NCI-H1436 treated with DMSO at 0.1 percent for 48 hours (cell line): ENCODE results near the gene SLC48A1.

Experiments
- DNase-seq: peaks from one replicate; lab custom pipeline; 2025; lab: John Stamatoyannopoulos, UW

Gene SLC48A1

GRCh38 chr12:47744005-47744651 is 28.9 kb upstream of the SLC48A1 start:
- peak; percentile 17 for DNase-seq

GRCh38 chr12:47744778-47745436 is 28.1 kb upstream of the SLC48A1 start:
- no peak for DNase-seq

- no peak for DNase-seq
Observed at GRCh38 chr12:47745485-47746041, 27.5 kb upstream of the SLC48A1 start.

- no peak for DNase-seq
Observed at GRCh38 chr12:47746073-47746472, 27.0 kb upstream of the SLC48A1 start.

GRCh38 chr12:47746523-47746922 is 26.5 kb upstream of the SLC48A1 start:
- no peak for DNase-seq

- no peak for DNase-seq
Observed at GRCh38 chr12:47747126-47747525, 25.9 kb upstream of the SLC48A1 start.

- DNase-seq: no peak
Observed at GRCh38 chr12:47747596-47748506, 25.2 kb upstream of the SLC48A1 start.

- DNase-seq: no peak
Observed at GRCh38 chr12:47748507-47748828, 24.6 kb upstream of the SLC48A1 start.

GRCh38 chr12:47748899-47749298 is 24.1 kb upstream of the SLC48A1 start:
- DNase-seq: no peak

- DNase-seq: no peak
Observed at GRCh38 chr12:47750229-47750798, 22.7 kb upstream of the SLC48A1 start.

GRCh38 chr12:47750916-47751470 is 22.0 kb upstream of the SLC48A1 start:
- DNase-seq: no peak

- no peak for DNase-seq
Observed at GRCh38 chr12:47751561-47751960, 21.5 kb upstream of the SLC48A1 start.

- DNase-seq: no peak
Observed at GRCh38 chr12:47752121-47752520, 20.9 kb upstream of the SLC48A1 start.

- DNase-seq: no peak
Observed at GRCh38 chr12:47752552-47752951, 20.5 kb upstream of the SLC48A1 start.

GRCh38 chr12:47753021-47754001 is 19.7 kb upstream of the SLC48A1 start:
- no peak for DNase-seq

- DNase-seq: no peak
Observed at GRCh38 chr12:47754126-47754525, 18.9 kb upstream of the SLC48A1 start.

- no peak for DNase-seq
Observed at GRCh38 chr12:47754881-47755280, 18.2 kb upstream of the SLC48A1 start.

- DNase-seq: no peak
Observed at GRCh38 chr12:47755655-47756562, 17.1 kb upstream of the SLC48A1 start.

- no peak for DNase-seq
Observed at GRCh38 chr12:47757364-47757839, 15.6 kb upstream of the SLC48A1 start.
